AG04449 (cell line): Measurements from ENCODE around the gene RSU1.

Experiments
- CTCF ChIA-PET: fragments of 350-600 bp; formaldehyde crosslinking; extraction: SDS; loops from one replicate; lab custom pipeline; 2021; ENCODE audit warnings: antibody characterized with exemption; lab: Yijun Ruan, JAX
- POLR2A ChIA-PET: fragments of 400-600, 350-600 bp; formaldehyde crosslinking; extraction: SDS; loops from one replicate; lab custom pipeline; 2020; ENCODE audit warnings: antibody characterized with exemption, inconsistent platforms; lab: Yijun Ruan, JAX
- DNase-seq: peaks from one replicate; pipeline ENCODE4 v3.0.0-alpha.2; 2010; ENCODE audit warnings: low read depth, low spot score
- H3K4me3 ChIP-seq: 2 replicates; pipeline ENCODE4 v1.5.1; 2011; ENCODE audit warnings: low read depth, mild to moderate bottlenecking, control low read depth, low read length
- CTCF ChIP-seq: IDR thresholded peaks from one replicate; pipeline ENCODE4 v1.5.1; 2011; ENCODE audit warnings: mild to moderate bottlenecking, moderate library complexity, low read length, control low read depth, inconsistent platforms; ENCODE audit not compliant: insufficient read depth; ENCODE audit errors: missing control alignments

The RSU1 gene

GRCh38 chr10:16712883-16713282 lies 104.3 kb downstream of the RSU1 start:
- POLR2A ChIA-PET: no interaction called here
- TF ChIP-seq CTCF: no peak
- CTCF ChIA-PET: no interaction called here
- no peak for DNase-seq
- no peak overlapping the region for H3K4me3 ChIP-seq

GRCh38 chr10:16700331-16700730 lies 116.9 kb downstream of the RSU1 start:
- POLR2A ChIA-PET: no interaction called here
- no peak overlapping the region for H3K4me3 ChIP-seq

GRCh38 chr10:16699435-16700057 lies 117.7 kb downstream of the RSU1 start:
- ChIA-PET CTCF (interaction anchor here (1.4 kb wide), 1 partner anchor 11 kb away, joined by 3 read pairs; no protein-coding TSS in a partner anchor), POLR2A (no interaction called here)
- no peak for TF ChIP-seq CTCF
- no peak for DNase-seq
- no peak overlapping the region for H3K4me3 ChIP-seq

More at GRCh38 chr10:16700331-16700730, 116.9 kb downstream of the RSU1 start:
- no peak for DNase-seq
- CTCF ChIA-PET: no interaction called here
- no peak for TF ChIP-seq CTCF

GRCh38 chr10:16698461-16698860 lies 118.8 kb downstream of the RSU1 start:
- no peak for TF ChIP-seq CTCF
- ChIA-PET POLR2A (no interaction called here), CTCF (interaction anchor here (1.1 to 1.4 kb wide), 3 partner anchors 9 to 13 kb away, joined by 3 to 4 read pairs (median 3); no protein-coding TSS in a partner anchor)
- H3K4me3 ChIP-seq: no peak overlapping the region
- no peak for DNase-seq

GRCh38 chr10:16690417-16690816 lies 126.8 kb downstream of the RSU1 start:
- CTCF ChIA-PET: interaction anchor here (2.0 kb wide), 1 partner anchor 19 kb away, joined by 4 read pairs; no protein-coding TSS in a partner anchor
- TF ChIP-seq CTCF: no peak
- no peak for DNase-seq
- no peak overlapping the region for H3K4me3 ChIP-seq
- POLR2A ChIA-PET: no interaction called here

- no peak overlapping the region for H3K4me3 ChIP-seq
- TF ChIP-seq CTCF: no peak
- no peak for DNase-seq
- POLR2A ChIA-PET: no interaction called here
- CTCF ChIA-PET: interaction anchor here (1.6 to 2.0 kb wide), 2 partner anchors 10 to 18 kb away, joined by 3 to 4 read pairs; no protein-coding TSS in a partner anchor
Measured at GRCh38 chr10:16689696-16690095, 127.5 kb downstream of the RSU1 start.
